ENCODE data around the gene FGF21. TPM values are rescaled to one million over a fixed set of nuclear protein-coding genes. Genes with fewer than 3 reads are reported as not detected.
"Not testable (repeated sequence)": the region's sequence is repeated elsewhere in the genome, so short reads cannot be mapped to it uniquely, and the experiment has no call there.

The FGF21 gene
- total RNA-seq, 1 donor from 2014 or later = not detected

DNA sequence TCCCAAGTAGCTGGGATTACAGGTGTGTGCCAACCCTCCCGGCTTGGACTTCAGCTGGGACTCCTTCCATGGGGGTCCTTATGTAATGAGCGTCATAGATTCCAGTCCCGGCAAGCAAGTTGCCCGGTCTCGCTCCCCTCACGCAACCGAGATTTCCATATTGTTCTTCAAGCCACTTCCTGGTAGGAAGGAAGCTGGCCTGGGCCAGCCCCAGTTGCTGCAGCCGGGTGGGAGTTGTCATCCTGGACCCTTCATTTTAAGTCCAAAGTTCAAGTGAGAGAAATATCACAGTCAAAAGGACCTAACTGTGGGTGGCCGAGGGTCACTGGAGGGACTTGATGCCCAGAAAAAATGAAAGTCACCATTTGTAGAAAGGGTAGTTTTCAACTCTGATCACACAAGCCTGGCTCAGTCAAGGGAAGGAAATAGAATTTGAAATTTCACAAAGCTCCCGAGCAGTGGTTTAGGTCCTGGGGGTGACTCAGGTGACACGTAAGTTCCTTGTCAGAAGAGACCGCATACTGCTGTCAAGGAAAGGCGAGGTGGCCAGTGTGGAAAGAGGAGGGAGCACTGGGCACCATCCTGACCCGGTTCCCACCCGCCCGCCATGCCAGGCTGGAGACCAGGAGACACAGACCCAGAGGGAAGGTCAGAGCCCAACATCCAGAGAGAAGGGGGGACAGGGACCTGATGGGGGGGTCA lies 5.3 kb downstream of the FGF21 start:
- no peaks in the 10 kb centered on the region for H3K79me2 ChIP-seq (ENCODE audit: insufficient read depth, low read length)
- H3K4me2 ChIP-seq (ENCODE audit: low read length) = no peak overlapping the region
- H3K9ac ChIP-seq (ENCODE audit: low read length) = no peak overlapping the region
- no peaks in the 10 kb centered on the region for H3K36me3 ChIP-seq (ENCODE audit: insufficient read depth, low read length)
- H4K20me1 ChIP-seq (ENCODE audit: insufficient read depth, low read length) = no peaks in the 10 kb centered on the region
- no peak overlapping the region for H3K4me3 Mint-ChIP-seq (ENCODE audit: unreplicated experiment)
- H3K27ac ChIP-seq (ENCODE audit: low read depth, low read length) = no peak overlapping the region
- H3K9me3 Mint-ChIP-seq (ENCODE audit: unreplicated experiment) = peaks cover 4% of the 10 kb centered on the region
- no peaks in the 10 kb centered on the region for H3K4me1 ChIP-seq (ENCODE audit: insufficient read depth, low read length)
- H3K4me3 ChIP-seq (ENCODE audit: insufficient read depth, low read depth, low read length) = no peak overlapping the region
- DNase-seq (ENCODE audit: low read depth) = no peak
- TF ChIP-seq, protein P1, sequence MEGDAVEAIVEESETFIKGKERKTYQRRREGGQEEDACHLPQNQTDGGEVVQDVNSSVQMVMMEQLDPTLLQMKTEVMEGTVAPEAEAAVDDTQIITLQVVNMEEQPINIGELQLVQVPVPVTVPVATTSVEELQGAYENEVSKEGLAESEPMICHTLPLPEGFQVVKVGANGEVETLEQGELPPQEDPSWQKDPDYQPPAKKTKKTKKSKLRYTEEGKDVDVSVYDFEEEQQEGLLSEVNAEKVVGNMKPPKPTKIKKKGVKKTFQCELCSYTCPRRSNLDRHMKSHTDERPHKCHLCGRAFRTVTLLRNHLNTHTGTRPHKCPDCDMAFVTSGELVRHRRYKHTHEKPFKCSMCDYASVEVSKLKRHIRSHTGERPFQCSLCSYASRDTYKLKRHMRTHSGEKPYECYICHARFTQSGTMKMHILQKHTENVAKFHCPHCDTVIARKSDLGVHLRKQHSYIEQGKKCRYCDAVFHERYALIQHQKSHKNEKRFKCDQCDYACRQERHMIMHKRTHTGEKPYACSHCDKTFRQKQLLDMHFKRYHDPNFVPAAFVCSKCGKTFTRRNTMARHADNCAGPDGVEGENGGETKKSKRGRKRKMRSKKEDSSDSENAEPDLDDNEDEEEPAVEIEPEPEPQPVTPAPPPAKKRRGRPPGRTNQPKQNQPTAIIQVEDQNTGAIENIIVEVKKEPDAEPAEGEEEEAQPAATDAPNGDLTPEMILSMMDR (IDR thresholded peaks at IDR 0.05; ENCODE audit: insufficient read depth, low read depth, low read length) = no peak
- no peak for TF ChIP-seq EZH2 (IDR thresholded peaks at IDR 0.05; ENCODE audit: insufficient read depth, low read length)
- H3K4me1 Mint-ChIP-seq (ENCODE audit: low read depth, unreplicated experiment) = no peaks in the 10 kb centered on the region
- no peaks in the 10 kb centered on the region for H3K9me3 ChIP-seq (ENCODE audit: insufficient read depth, low read depth, low read length)
- peaks cover 29% of the 10 kb centered on the region for H3K27me3 ChIP-seq (ENCODE audit: insufficient read depth, low read length)
- no peak for FAIRE-seq
- no peak overlapping the region for H2AFZ ChIP-seq (ENCODE audit: low read depth, low read length)
- peaks cover 53% of the 10 kb centered on the region for H3K27me3 Mint-ChIP-seq (ENCODE audit: low read depth, unreplicated experiment)
- no peaks in the 10 kb centered on the region for H3K36me3 Mint-ChIP-seq (ENCODE audit: low read depth, unreplicated experiment)
- no peak overlapping the region for H3K27ac Mint-ChIP-seq (ENCODE audit: unreplicated experiment)

DNA sequence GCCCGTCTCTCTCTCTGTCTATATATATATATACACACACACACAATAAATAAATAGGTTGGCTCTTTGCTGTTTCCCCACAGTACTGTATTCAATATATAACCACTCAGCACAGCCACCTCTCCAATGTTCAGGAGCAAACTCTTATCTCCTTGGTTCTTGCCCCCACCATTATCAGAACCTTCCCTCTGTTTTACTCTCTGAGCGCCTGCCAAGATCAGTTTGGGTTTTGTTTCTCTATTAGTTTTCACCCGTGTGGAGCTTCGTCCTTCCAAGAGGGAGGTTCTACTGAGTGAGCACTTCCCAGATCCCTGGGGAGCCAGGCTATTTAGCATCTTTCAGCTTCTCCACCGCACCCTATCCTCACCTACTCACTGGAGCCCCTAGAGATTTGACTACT lies 10.5 kb downstream of the FGF21 start:
- not testable (repeated sequence) for H3K9ac ChIP-seq (ENCODE audit: low read length); H3K9me3 ChIP-seq (ENCODE audit: insufficient read depth, low read depth, low read length); H3K4me3 ChIP-seq (ENCODE audit: insufficient read depth, low read depth, low read length); DNase-seq (ENCODE audit: low read depth); H3K4me2 ChIP-seq (ENCODE audit: low read length); H3K9me3 Mint-ChIP-seq (ENCODE audit: unreplicated experiment); H3K36me3 ChIP-seq (ENCODE audit: insufficient read depth, low read length); H3K27ac ChIP-seq (ENCODE audit: low read depth, low read length); H4K20me1 ChIP-seq (ENCODE audit: insufficient read depth, low read length); H3K36me3 Mint-ChIP-seq (ENCODE audit: low read depth, unreplicated experiment); FAIRE-seq; H3K4me1 ChIP-seq (ENCODE audit: insufficient read depth, low read length); H3K4me3 Mint-ChIP-seq (ENCODE audit: unreplicated experiment); H3K79me2 ChIP-seq (ENCODE audit: insufficient read depth, low read length); H2AFZ ChIP-seq (ENCODE audit: low read depth, low read length); H3K27ac Mint-ChIP-seq (ENCODE audit: unreplicated experiment); H3K4me1 Mint-ChIP-seq (ENCODE audit: low read depth, unreplicated experiment)
- H3K27me3 Mint-ChIP-seq (ENCODE audit: low read depth, unreplicated experiment) = peaks cover 48% of the 10 kb centered on the region
- peaks cover 27% of the 10 kb centered on the region for H3K27me3 ChIP-seq (ENCODE audit: insufficient read depth, low read length)

DNA sequence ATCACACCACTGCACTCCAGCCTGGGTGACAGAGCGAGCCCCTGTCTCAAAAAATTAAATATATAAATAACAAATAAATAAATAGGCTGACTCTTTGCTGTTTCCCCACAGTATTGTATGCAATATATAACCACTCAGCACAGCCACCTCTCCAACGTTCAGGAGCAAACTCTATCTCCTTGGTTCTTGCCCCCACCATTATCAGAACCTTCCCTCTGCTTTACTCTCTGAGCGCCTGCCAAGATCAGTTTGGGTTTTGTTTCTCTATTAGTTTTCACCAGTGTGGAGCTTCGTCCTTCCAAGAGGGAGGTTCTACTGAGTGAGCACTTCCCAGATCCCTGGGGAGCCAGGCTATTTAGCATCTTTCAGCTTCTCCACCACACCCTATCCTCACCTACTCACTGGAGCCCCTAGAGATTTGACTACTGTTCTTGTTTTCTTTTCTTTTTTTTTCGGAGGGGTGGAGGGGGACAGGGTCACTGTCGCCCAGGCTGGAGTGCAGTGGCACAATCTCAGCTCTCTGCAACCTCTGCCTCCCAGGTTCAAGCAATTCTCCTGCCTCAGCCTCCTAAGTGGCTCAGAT lies 12.9 kb downstream of the FGF21 start:
- H3K4me1 Mint-ChIP-seq (ENCODE audit: low read depth, unreplicated experiment); H3K27ac Mint-ChIP-seq (ENCODE audit: unreplicated experiment); FAIRE-seq: not testable (repeated sequence)

More for the DNA sequence above, 12.9 kb downstream of the FGF21 start:
- H3K27me3 Mint-ChIP-seq (ENCODE audit: low read depth, unreplicated experiment) = peaks cover 29% of the 10 kb centered on the region
- not testable (repeated sequence) for H3K4me3 Mint-ChIP-seq (ENCODE audit: unreplicated experiment); H3K27ac ChIP-seq (ENCODE audit: low read depth, low read length); DNase-seq (ENCODE audit: low read depth); H3K36me3 Mint-ChIP-seq (ENCODE audit: low read depth, unreplicated experiment); H3K9me3 Mint-ChIP-seq (ENCODE audit: unreplicated experiment); H3K36me3 ChIP-seq (ENCODE audit: insufficient read depth, low read length); H3K79me2 ChIP-seq (ENCODE audit: insufficient read depth, low read length); H3K4me2 ChIP-seq (ENCODE audit: low read length); H2AFZ ChIP-seq (ENCODE audit: low read depth, low read length); H3K4me1 ChIP-seq (ENCODE audit: insufficient read depth, low read length); H3K9me3 ChIP-seq (ENCODE audit: insufficient read depth, low read depth, low read length); H4K20me1 ChIP-seq (ENCODE audit: insufficient read depth, low read length); H3K4me3 ChIP-seq (ENCODE audit: insufficient read depth, low read depth, low read length); H3K9ac ChIP-seq (ENCODE audit: low read length)
- H3K27me3 ChIP-seq (ENCODE audit: insufficient read depth, low read length) = peaks cover 16% of the 10 kb centered on the region

Measured in astrocyte (in vitro differentiated cells and primary cell).